Naive thymus-derived CD4-positive, alpha-beta T cell (primary cell): ENCODE data around the gene CRX. TPM values are rescaled to one million over a fixed set of nuclear protein-coding genes. Genes with fewer than 3 reads are reported as not detected.
"Not testable (repeated sequence)": the region's sequence is repeated elsewhere in the genome, so short reads cannot be mapped to it uniquely, and the experiment has no call there.

Experiments used
- ATAC-seq: fragments of 150-1000 bp; cut with Tn5 transposase; 2 replicates; pipeline ENCODE4 v1.10.0; 2021; ENCODE audit warnings: mild to moderate bottlenecking, moderate library complexity
- CTCF ChIA-PET: fragments of 350-600 bp; sonication (Branson Sonifier 250); formaldehyde crosslinking; loops from one replicate; lab custom pipeline; 2021; ENCODE audit warnings: antibody characterized with exemption; lab: Charles Lee
- POLR2A ChIA-PET: fragments of 350-600 bp; sonication (Branson Sonifier 250); formaldehyde crosslinking; loops from one replicate; lab custom pipeline; 2021; ENCODE audit warnings: antibody characterized with exemption, inconsistent platforms; lab: Charles Lee
- DNase-seq, 9 donors: peaks; one replicate each; pipeline versions ENCODE4 v3.0.0 to v3.0.0-alpha.2; 2020 to 2022; ENCODE audit warnings: mixed read lengths in 1 of 9
- H3K27ac ChIP-seq: one replicate; pipeline ENCODE4 v1.7.0; 2013; ENCODE audit warnings: mild to moderate bottlenecking, low read depth, low read length, moderate library complexity
- H3K27me3 ChIP-seq, 2 donors: one replicate each; pipeline ENCODE4 v1.7.0; 2013; ENCODE audit warnings: low read length in 2 of 2, mild to moderate bottlenecking in 2 of 2, moderate library complexity in 2 of 2; ENCODE audit not compliant: control insufficient read depth in 2 of 2, insufficient read depth in 2 of 2
- H3K36me3 ChIP-seq, 3 experiments: 1 replicate in 2 of 3; 2 replicates in 1 of 3; pipeline ENCODE4 v1.7.0; 2013; ENCODE audit warnings: low read length in 3 of 3, mild to moderate bottlenecking in 3 of 3, moderate library complexity in 1 of 3; ENCODE audit not compliant: insufficient read depth in 3 of 3, control insufficient read depth in 2 of 3
- H3K4me1 ChIP-seq, 2 donors: one replicate each; pipeline ENCODE4 v1.7.0; 2013; ENCODE audit warnings: low read length in 2 of 2, mild to moderate bottlenecking in 2 of 2, moderate library complexity in 1 of 2; ENCODE audit not compliant: control insufficient read depth in 2 of 2, insufficient read depth in 2 of 2
- H3K4me3 ChIP-seq: 2 replicates; pipeline ENCODE4 v1.7.0; 2013; ENCODE audit warnings: mild to moderate bottlenecking, low read length
- H3K9me3 ChIP-seq, 3 experiments: 1 replicate in 2 of 3; 2 replicates in 1 of 3; pipeline ENCODE4 v1.7.0; 2013; ENCODE audit warnings: low read length in 3 of 3; ENCODE audit not compliant: control insufficient read depth in 2 of 3
- H3K27ac Mint-ChIP-seq, 9 donors: one replicate each; pipeline ENCODE4 v1.8.0; 2020 to 2022; ENCODE audit warnings: mixed read lengths in 9 of 9, mild to moderate bottlenecking in 8 of 9, moderate library complexity in 5 of 9, inconsistent platforms in 2 of 9
- H3K27me3 Mint-ChIP-seq, 5 donors: one replicate each; pipeline ENCODE4 v1.8.0; 2021 to 2022; ENCODE audit warnings: mixed read lengths in 5 of 5, mild to moderate bottlenecking in 1 of 5
- H3K36me3 Mint-ChIP-seq, 5 donors: one replicate each; pipeline ENCODE4 v1.8.0; 2020 to 2022; ENCODE audit warnings: mixed read lengths in 5 of 5, mild to moderate bottlenecking in 3 of 5, inconsistent platforms in 1 of 5
- H3K4me1 Mint-ChIP-seq, 7 donors: one replicate each; pipeline ENCODE4 v1.8.0; 2020 to 2022; ENCODE audit warnings: mixed read lengths in 7 of 7, mild to moderate bottlenecking in 3 of 7, inconsistent platforms in 1 of 7
- H3K4me3 Mint-ChIP-seq, 10 donors: one replicate each; pipeline ENCODE4 v1.8.0; 2020 to 2022; ENCODE audit warnings: mild to moderate bottlenecking in 10 of 10, mixed read lengths in 10 of 10, moderate library complexity in 6 of 10, inconsistent platforms in 2 of 10
- H3K9me3 Mint-ChIP-seq, 11 donors: one replicate each; pipeline ENCODE4 v1.8.0; 2020 to 2022; ENCODE audit warnings: mixed read lengths in 11 of 11, mild to moderate bottlenecking in 4 of 11, inconsistent platforms in 1 of 11, moderate library complexity in 1 of 11
- intact Hi-C, 2 donors: fragments of 100-400 bp; cut with micrococcal nuclease; formaldehyde crosslinking; loops; one replicate each; pipeline ENCODE4 v1.15.1; 2023
- polyA plus RNA-seq, 2 donors: library from polyadenylated mRNA; unstranded; fragments of 300-500 nt; fragmentation: Illumina TruSeq; gene quantifications; one replicate each; pipeline ENCODE4 v1.2.3, GENCODE V29; 2021
- total RNA-seq, 6 experiments: library from RNA in 5 of 6; stranded (reverse) in 5 of 6; gene quantifications; 1 replicate in 5 of 6; 2 replicates in 1 of 6; pipeline ENCODE4 v1.2.3 and lab custom pipeline; 2021 to 2026

The CRX gene
- total and polyA plus RNA-seq, 7 experiments from 2014 or later: not detected

DNA sequence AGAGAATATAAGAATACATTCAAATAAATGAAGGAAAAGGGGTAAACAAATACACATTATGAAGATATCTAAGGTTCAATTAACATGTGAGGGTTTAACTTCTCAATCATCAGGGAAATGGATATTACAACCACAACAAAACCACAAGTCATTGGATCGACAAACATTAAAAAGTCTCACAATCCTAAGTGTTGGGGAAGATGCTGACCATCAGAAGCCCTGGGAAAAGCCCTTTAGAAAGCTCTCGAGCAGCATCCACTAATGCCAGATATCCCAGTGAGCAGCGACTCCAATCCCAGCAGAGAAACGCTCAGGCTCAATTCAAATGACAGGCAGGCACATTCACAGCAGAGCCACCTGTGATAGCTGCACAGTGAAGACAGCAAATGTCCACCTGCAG lies 20.5 kb upstream of the CRX start:
- no peaks in the 10 kb centered on the region for H3K4me1 Mint-ChIP-seq
- H3K27me3 ChIP-seq: no peaks in the 10 kb centered on the region
- no peak for DNase-seq
- H3K9me3 ChIP-seq: no peaks in the 10 kb centered on the region
- no peak overlapping the region for H3K27ac ChIP-seq
- ATAC-seq: no peak
- no peak overlapping the region for H3K27ac Mint-ChIP-seq
- H3K4me3 ChIP-seq: no peak overlapping the region
- POLR2A ChIA-PET: no interaction called here
- H3K4me3 Mint-ChIP-seq: no peak overlapping the region
- H3K27me3 Mint-ChIP-seq: peaks cover 0 to 10% (median 4%) of the 10 kb centered on the region in 5 donors
- no peaks in the 10 kb centered on the region for H3K36me3 ChIP-seq
- peaks cover 0 to 8% (median 4%) of the 10 kb centered on the region in 5 donors for H3K36me3 Mint-ChIP-seq
- H3K4me1 ChIP-seq: no peaks in the 10 kb centered on the region
- H3K9me3 Mint-ChIP-seq: peaks cover 0 to 6% (median 0%) of the 10 kb centered on the region in 11 donors
- intact Hi-C loops: no loop called here
- CTCF ChIA-PET: no interaction called here

DNA sequence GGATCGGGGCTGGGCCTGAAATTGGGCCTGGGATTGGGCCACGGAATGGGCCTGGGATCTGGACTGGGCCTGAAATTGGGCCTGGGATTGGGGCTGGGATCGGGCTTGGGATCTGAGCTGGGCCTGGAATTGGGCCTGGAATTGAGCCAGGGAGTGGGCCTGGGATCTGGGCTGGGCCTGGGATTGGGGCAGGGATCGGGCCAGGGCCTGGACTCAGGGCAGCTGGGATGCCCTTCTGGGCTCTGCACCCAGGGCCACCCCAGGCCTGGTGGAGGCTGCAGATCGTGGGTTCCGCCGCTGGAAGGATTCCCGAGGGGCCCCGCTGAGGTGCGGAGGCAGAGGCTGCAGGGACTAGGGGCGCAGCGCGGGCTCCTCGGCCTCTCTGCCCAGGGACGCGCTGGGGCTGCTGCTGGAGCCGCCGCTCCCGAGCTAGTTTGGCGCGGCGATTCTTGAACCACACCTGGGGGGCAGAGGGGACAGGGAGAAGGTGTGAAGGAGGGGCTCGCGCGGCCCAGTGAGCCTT lies 19.2 kb upstream of the CRX start:
- H3K9me3 ChIP-seq: no peaks in the 10 kb centered on the region
- ChIA-PET POLR2A (no interaction called here), CTCF (no interaction called here)
- ATAC-seq (no peak), DNase-seq (no peak)
- no peak overlapping the region for H3K27ac Mint-ChIP-seq
- no peaks in the 10 kb centered on the region for H3K4me1 ChIP-seq
- H3K27ac ChIP-seq: no peak overlapping the region
- H3K27me3 ChIP-seq: no peaks in the 10 kb centered on the region
- H3K36me3 Mint-ChIP-seq: peaks cover 0 to 8% (median 4%) of the 10 kb centered on the region in 5 donors
- H3K4me3 Mint-ChIP-seq: no peak overlapping the region
- no peaks in the 10 kb centered on the region for H3K4me1 Mint-ChIP-seq
- peaks cover 0 to 10% (median 4%) of the 10 kb centered on the region in 5 donors for H3K27me3 Mint-ChIP-seq
- H3K4me3 ChIP-seq: no peak overlapping the region
- intact Hi-C loops: no loop called here
- peaks cover 0 to 6% (median 0%) of the 10 kb centered on the region in 11 donors for H3K9me3 Mint-ChIP-seq
- no peaks in the 10 kb centered on the region for H3K36me3 ChIP-seq

DNA sequence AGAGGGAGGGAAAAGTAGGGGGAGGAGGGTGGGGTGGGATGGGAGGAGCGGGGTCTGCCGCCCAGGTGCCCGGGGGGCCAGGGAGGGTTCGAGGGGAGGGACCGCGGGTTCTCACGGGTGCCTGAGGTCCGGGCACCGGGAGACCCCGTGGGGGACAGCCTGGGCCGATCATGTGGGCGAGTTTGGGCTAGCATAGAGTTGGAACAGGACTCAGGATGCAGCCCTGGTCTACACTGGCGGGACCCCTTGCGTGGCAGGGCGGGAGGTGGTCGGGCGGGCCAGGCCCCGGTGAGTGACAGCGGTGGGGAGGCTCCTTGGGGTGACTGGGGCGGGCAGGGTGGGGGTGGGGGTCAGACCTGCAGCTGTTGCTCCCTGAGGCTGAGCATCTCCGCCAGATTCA lies 18.6 kb upstream of the CRX start:
- H3K4me1 Mint-ChIP-seq, H3K4me3 ChIP-seq, H3K27me3 ChIP-seq, CTCF ChIA-PET, ATAC-seq, POLR2A ChIA-PET, H3K9me3 Mint-ChIP-seq, H3K27ac ChIP-seq, DNase-seq, H3K27ac Mint-ChIP-seq, H3K9me3 ChIP-seq, H3K27me3 Mint-ChIP-seq, H3K4me3 Mint-ChIP-seq, H3K36me3 Mint-ChIP-seq, H3K4me1 ChIP-seq, intact Hi-C loops, H3K36me3 ChIP-seq: not testable (repeated sequence)

DNA sequence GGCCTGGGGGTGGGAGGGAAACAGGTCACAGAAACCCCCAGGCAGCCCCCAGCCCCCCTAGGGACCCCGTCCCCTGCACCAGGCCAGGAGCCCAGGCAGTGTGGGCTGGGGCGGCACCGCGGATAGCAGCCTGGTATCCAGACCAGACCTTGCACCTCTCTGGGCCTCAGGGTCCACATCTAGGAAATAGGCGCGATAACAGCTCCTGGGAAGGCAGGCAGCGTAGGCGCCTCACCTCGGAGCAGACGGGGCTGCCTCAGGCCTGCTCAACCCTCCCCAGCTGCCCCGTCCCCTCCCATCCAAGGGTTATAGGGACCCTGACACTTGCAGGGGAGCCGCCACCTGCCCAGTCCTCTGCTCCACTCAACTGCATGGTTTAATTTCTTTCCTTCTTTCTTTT lies 18.1 kb upstream of the CRX start:
- H3K27ac ChIP-seq, ATAC-seq, H3K4me1 Mint-ChIP-seq, H3K36me3 ChIP-seq, CTCF ChIA-PET, H3K9me3 Mint-ChIP-seq, H3K27me3 Mint-ChIP-seq, H3K36me3 Mint-ChIP-seq, H3K27me3 ChIP-seq, H3K4me3 ChIP-seq, H3K4me1 ChIP-seq, H3K4me3 Mint-ChIP-seq, intact Hi-C loops, POLR2A ChIA-PET, H3K9me3 ChIP-seq, H3K27ac Mint-ChIP-seq, DNase-seq: not testable (repeated sequence)

DNA sequence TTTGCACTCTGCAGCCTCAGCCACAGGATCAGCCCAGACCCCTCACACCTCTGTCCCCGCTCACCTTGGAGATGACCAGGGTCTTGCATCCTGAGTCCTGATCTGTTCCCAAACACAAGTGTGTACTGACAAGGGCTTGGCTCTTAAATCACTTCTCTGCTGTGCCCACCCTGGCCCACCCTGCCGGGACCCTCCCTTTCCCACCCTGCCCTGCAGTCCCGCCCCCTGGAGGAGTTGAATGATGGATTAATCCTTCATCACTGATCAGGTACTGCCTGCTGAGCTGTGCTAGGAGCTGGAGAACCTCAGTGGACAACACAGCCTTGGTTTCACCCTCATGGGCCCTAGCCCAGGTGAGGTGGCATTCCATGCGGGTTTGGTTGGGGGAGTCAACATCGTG lies 17.3 kb upstream of the CRX start, which contains the start of gene TPRX1:
TSS of gene TPRX1 (minus strand) at position 101 of the 400 bp plus-strand sequence. CDS start at position 89, 12 bp downstream.
- H3K4me1 Mint-ChIP-seq, H3K27me3 Mint-ChIP-seq, POLR2A ChIA-PET, ATAC-seq, CTCF ChIA-PET, H3K36me3 ChIP-seq, H3K36me3 Mint-ChIP-seq, H3K4me1 ChIP-seq, H3K4me3 Mint-ChIP-seq, intact Hi-C loops, H3K9me3 Mint-ChIP-seq, H3K27ac ChIP-seq, H3K27me3 ChIP-seq, H3K4me3 ChIP-seq, H3K27ac Mint-ChIP-seq, DNase-seq, H3K9me3 ChIP-seq: not testable (repeated sequence)

DNA sequence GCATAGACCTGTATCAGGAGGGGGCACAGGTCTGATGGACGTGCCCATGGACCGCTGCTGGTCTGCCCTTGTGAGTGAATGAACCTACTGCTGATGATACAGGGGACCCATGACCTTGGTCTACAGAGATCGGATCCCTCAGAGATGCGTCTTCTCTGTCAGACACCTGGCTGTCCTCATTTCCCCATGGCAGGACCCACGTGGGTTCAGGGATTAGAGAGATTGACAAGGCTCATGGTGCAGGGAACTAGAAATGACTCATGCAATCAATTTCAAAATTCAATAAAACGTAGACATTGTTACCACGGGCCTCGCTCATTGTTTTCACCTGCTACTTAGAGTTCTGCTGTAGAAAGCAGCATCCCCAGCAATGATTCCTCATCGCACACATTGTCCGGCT lies 16.4 kb upstream of the CRX start:
- no peak overlapping the region for H3K4me3 Mint-ChIP-seq
- ChIA-PET CTCF (interaction anchor here (0.9 kb wide), 1 partner anchor 110 kb away, joined by 3 read pairs; no protein-coding TSS in a partner anchor), POLR2A (no interaction called here)
- DNase-seq (no peak), ATAC-seq (no peak)
- no peak overlapping the region for H3K4me3 ChIP-seq
- no peaks in the 10 kb centered on the region for H3K27me3 ChIP-seq
- intact Hi-C loops: no loop called here
- no peak overlapping the region for H3K27ac Mint-ChIP-seq
- peaks cover 0 to 3% (median 0%) of the 10 kb centered on the region in 5 donors for H3K27me3 Mint-ChIP-seq
- H3K9me3 ChIP-seq: no peaks in the 10 kb centered on the region
- H3K27ac ChIP-seq: no peak overlapping the region
- no peaks in the 10 kb centered on the region for H3K36me3 ChIP-seq
- H3K36me3 Mint-ChIP-seq: peaks cover 0 to 5% (median 4%) of the 10 kb centered on the region in 5 donors
- H3K4me1 Mint-ChIP-seq: no peaks in the 10 kb centered on the region
- H3K4me1 ChIP-seq: no peaks in the 10 kb centered on the region
- H3K9me3 Mint-ChIP-seq: peaks cover 0 to 4% (median 0%) of the 10 kb centered on the region in 11 donors

DNA sequence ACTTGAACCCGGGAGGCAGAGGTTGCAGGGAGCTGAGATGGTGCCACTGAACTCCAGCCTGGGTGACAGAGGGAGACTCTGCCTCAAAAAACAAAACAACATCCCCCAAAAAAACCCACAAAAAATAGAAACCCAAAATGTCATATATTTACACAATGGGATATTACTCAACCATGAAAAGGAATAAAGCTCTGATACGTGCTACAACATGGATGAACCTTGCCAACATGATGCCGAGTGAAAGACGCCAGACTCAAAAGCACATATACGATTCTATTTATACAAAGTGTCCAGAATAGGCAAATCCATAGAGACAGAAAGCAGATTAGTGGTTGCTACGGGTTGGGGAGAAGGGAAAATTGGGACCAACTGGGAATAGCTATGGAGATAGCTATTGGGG lies 15.3 kb upstream of the CRX start:
- ChIA-PET CTCF (interaction anchor here (0.5 to 0.7 kb wide), 2 partner anchors 9 to 31 kb away, joined by 3 read pairs; no protein-coding TSS in a partner anchor), POLR2A (interaction anchor here (0.6 kb wide), 1 partner anchor 21 kb away, joined by 3 read pairs; no protein-coding TSS in a partner anchor)
- no peak overlapping the region for H3K27ac Mint-ChIP-seq

More for the DNA sequence above, 15.3 kb upstream of the CRX start:
- ATAC-seq (no peak), DNase-seq (no peak)
- peaks cover 0 to 1% (median 0%) of the 10 kb centered on the region in 11 donors for H3K9me3 Mint-ChIP-seq
- Histone ChIP-seq H3K4me3 (no peak overlapping the region), H3K9me3 (no peaks in the 10 kb centered on the region), H3K4me1 (no peaks in the 10 kb centered on the region), H3K27me3 (no peaks in the 10 kb centered on the region), H3K36me3 (no peaks in the 10 kb centered on the region), H3K27ac (no peak overlapping the region)
- peaks cover 0 to 6% (median 0%) of the 10 kb centered on the region in 5 donors for H3K27me3 Mint-ChIP-seq
- no peaks in the 10 kb centered on the region for H3K36me3 Mint-ChIP-seq
- no peaks in the 10 kb centered on the region for H3K4me1 Mint-ChIP-seq
- intact Hi-C loops: no loop called here
- no peak overlapping the region for H3K4me3 Mint-ChIP-seq
